ENCODE results near the gene CYTH3. TPM values are rescaled to one million over a fixed set of nuclear protein-coding genes. Genes with fewer than 3 reads are reported as not detected.
"Not testable (repeated sequence)": the region's sequence is repeated elsewhere in the genome, so short reads cannot be mapped to it uniquely, and the experiment has no call there.

CYTH3 gene
- total RNA-seq, 1 donor from 2014 or later = 20.1 TPM

- H3K27ac Mint-ChIP-seq (ENCODE audit: unreplicated experiment) = no peak overlapping the region
- H3K9me3 Mint-ChIP-seq (ENCODE audit: unreplicated experiment) = no peaks in the 10 kb centered on the region
- no peak for DNase-seq
- no peak for TF ChIP-seq CTCF (IDR thresholded peaks at IDR 0.05; ENCODE audit: partially characterized antibody, unreplicated experiment)
- no peaks in the 10 kb centered on the region for H3K27me3 Mint-ChIP-seq (ENCODE audit: unreplicated experiment)
- H3K4me3 Mint-ChIP-seq (ENCODE audit: unreplicated experiment) = no peak overlapping the region
- no peaks in the 10 kb centered on the region for H3K4me1 Mint-ChIP-seq (ENCODE audit: low read depth, unreplicated experiment)
- H3K36me3 Mint-ChIP-seq (ENCODE audit: unreplicated experiment) = no peaks in the 10 kb centered on the region
Observed at GRCh38 chr7:6310271-6310993, 38.0 kb upstream of the CYTH3 start.

GRCh38 chr7:6307762-6308161 lies 35.3 kb upstream of the CYTH3 start:
- Mint-ChIP-seq H3K27me3 (ENCODE audit: unreplicated experiment) (no peaks in the 10 kb centered on the region), H3K4me1 (ENCODE audit: low read depth, unreplicated experiment) (no peaks in the 10 kb centered on the region), H3K27ac (ENCODE audit: unreplicated experiment) (no peak overlapping the region), H3K4me3 (ENCODE audit: unreplicated experiment) (no peak overlapping the region), H3K36me3 (ENCODE audit: unreplicated experiment) (no peaks in the 10 kb centered on the region), H3K9me3 (ENCODE audit: unreplicated experiment) (no peaks in the 10 kb centered on the region)
- DNase-seq = no peak
- no peak for TF ChIP-seq CTCF (IDR thresholded peaks at IDR 0.05; ENCODE audit: partially characterized antibody, unreplicated experiment)

- Mint-ChIP-seq H3K4me3 (ENCODE audit: unreplicated experiment) (no peak overlapping the region), H3K4me1 (ENCODE audit: low read depth, unreplicated experiment) (no peaks in the 10 kb centered on the region), H3K27ac (ENCODE audit: unreplicated experiment) (no peak overlapping the region), H3K27me3 (ENCODE audit: unreplicated experiment) (no peaks in the 10 kb centered on the region), H3K9me3 (ENCODE audit: unreplicated experiment) (no peaks in the 10 kb centered on the region), H3K36me3 (ENCODE audit: unreplicated experiment) (no peaks in the 10 kb centered on the region)
- no peak for TF ChIP-seq CTCF (IDR thresholded peaks at IDR 0.05; ENCODE audit: partially characterized antibody, unreplicated experiment)
- no peak for DNase-seq
Observed at GRCh38 chr7:6306471-6306870, 34.0 kb upstream of the CYTH3 start.

GRCh38 chr7:6305330-6305729 lies 32.9 kb upstream of the CYTH3 start:
- H3K27ac Mint-ChIP-seq (ENCODE audit: unreplicated experiment) = no peak overlapping the region
- H3K9me3 Mint-ChIP-seq (ENCODE audit: unreplicated experiment) = no peaks in the 10 kb centered on the region
- DNase-seq = no peak
- no peak overlapping the region for H3K4me3 Mint-ChIP-seq (ENCODE audit: unreplicated experiment)
- no peak for TF ChIP-seq CTCF (IDR thresholded peaks at IDR 0.05; ENCODE audit: partially characterized antibody, unreplicated experiment)
- no peaks in the 10 kb centered on the region for H3K27me3 Mint-ChIP-seq (ENCODE audit: unreplicated experiment)
- no peaks in the 10 kb centered on the region for H3K4me1 Mint-ChIP-seq (ENCODE audit: low read depth, unreplicated experiment)
- no peaks in the 10 kb centered on the region for H3K36me3 Mint-ChIP-seq (ENCODE audit: unreplicated experiment)

GRCh38 chr7:6301446-6301845 lies 29.0 kb upstream of the CYTH3 start:
- H3K4me3 Mint-ChIP-seq (ENCODE audit: unreplicated experiment); DNase-seq; H3K9me3 Mint-ChIP-seq (ENCODE audit: unreplicated experiment); H3K4me1 Mint-ChIP-seq (ENCODE audit: low read depth, unreplicated experiment); H3K27ac Mint-ChIP-seq (ENCODE audit: unreplicated experiment); H3K36me3 Mint-ChIP-seq (ENCODE audit: unreplicated experiment); H3K27me3 Mint-ChIP-seq (ENCODE audit: unreplicated experiment): not testable (repeated sequence)

All from glutamatergic neuron (in vitro differentiated cells).